SK-N-SH treated with all-trans-retinoic acid at 6 μM for 48 hours (cell line): ENCODE data around the gene SCIN.

Experiments
- ATAC-seq: fragments of 200-7000 bp; cut with Tn5 transposase; 3 replicates; pipeline ENCODE4 v1.9.1; 2020; ENCODE audit warnings: mild to moderate bottlenecking, moderate library complexity
- ARNTL ChIP-seq: fragments of 450-650 bp; formaldehyde crosslinking; IDR thresholded peaks from 2 replicates; pipeline ENCODE4 v1.5.0; 2020; ENCODE audit warnings: low read depth, mild to moderate bottlenecking, moderate library complexity, borderline replicate concordance
- BACH2 ChIP-seq: fragments of 250-450 bp; sonication (Bioruptor Pico); IDR thresholded peaks from 2 replicates; pipeline ENCODE4 v1.9.0; 2021; ENCODE audit warnings: mild to moderate bottlenecking, borderline replicate concordance
- CSRNP3 ChIP-seq: fragments of 250-450 bp; sonication (Bioruptor Pico); IDR thresholded peaks from 2 replicates; pipeline ENCODE4 v1.5.1; 2021; ENCODE audit warnings: mild to moderate bottlenecking, moderate library complexity
- ESRRG ChIP-seq: fragments of 250-450 bp; sonication (Bioruptor Pico); IDR thresholded peaks from 2 replicates; pipeline ENCODE4 v1.6.1; 2021; ENCODE audit warnings: mild to moderate bottlenecking
- ISL1 ChIP-seq: fragments of 250-450 bp; sonication (Bioruptor Pico); IDR thresholded peaks from 2 replicates; pipeline ENCODE4 v2.1.2; 2022; ENCODE audit warnings: mild to moderate bottlenecking, moderate library complexity
- OSR1 ChIP-seq: fragments of 250-450 bp; sonication (Bioruptor Pico); IDR thresholded peaks from 2 replicates; pipeline ENCODE4 v1.8.0; 2022; ENCODE audit warnings: moderate library complexity, mild to moderate bottlenecking, inconsistent platforms
- PATZ1 ChIP-seq: fragments of 250-450 bp; sonication (Bioruptor Pico); IDR thresholded peaks from 2 replicates; pipeline ENCODE4 v1.8.0; 2020; ENCODE audit warnings: mild to moderate bottlenecking, moderate library complexity, borderline replicate concordance
- PPARA ChIP-seq: fragments of 250-450 bp; sonication (Bioruptor Pico); IDR thresholded peaks from 2 replicates; pipeline ENCODE4 v1.5.0; 2020; ENCODE audit warnings: mild to moderate bottlenecking, borderline replicate concordance
- RARB ChIP-seq: fragments of 250-450 bp; sonication (Bioruptor Pico); IDR thresholded peaks from 2 replicates; pipeline ENCODE4 v1.8.0; 2021; ENCODE audit warnings: mild to moderate bottlenecking, moderate library complexity
- SNAI2 ChIP-seq: fragments of 250-450 bp; sonication (Bioruptor Pico); IDR thresholded peaks from 2 replicates; pipeline ENCODE4 v1.5.0; 2020; ENCODE audit warnings: mild to moderate bottlenecking, moderate library complexity
- TCF4 ChIP-seq: fragments of 250-450 bp; sonication (Bioruptor Pico); IDR thresholded peaks from 2 replicates; pipeline ENCODE4 v1.8.0; 2021; ENCODE audit warnings: mild to moderate bottlenecking, moderate library complexity, borderline replicate concordance
- TOX ChIP-seq: fragments of 250-450 bp; sonication (Bioruptor Pico); IDR thresholded peaks from 2 replicates; pipeline ENCODE4 v1.8.0; 2021; ENCODE audit warnings: mild to moderate bottlenecking, moderate library complexity, borderline replicate concordance
- TSHZ2 ChIP-seq: fragments of 250-450 bp; sonication (Bioruptor Pico); IDR thresholded peaks from 2 replicates; pipeline ENCODE4 v1.5.0; 2020; ENCODE audit warnings: mild to moderate bottlenecking, moderate library complexity
- ZC3H10 ChIP-seq: fragments of 250-450 bp; sonication (Bioruptor Pico); IDR thresholded peaks from 2 replicates; pipeline ENCODE4 v1.5.1; 2021; ENCODE audit warnings: mild to moderate bottlenecking, moderate library complexity
- ZFP3 ChIP-seq: fragments of 250-450 bp; sonication (Bioruptor Pico); IDR thresholded peaks from 2 replicates; pipeline ENCODE4 v1.5.0; 2020; ENCODE audit warnings: mild to moderate bottlenecking, moderate library complexity
- ZFP30 ChIP-seq: fragments of 450-650 bp; formaldehyde crosslinking; IDR thresholded peaks from 2 replicates; pipeline ENCODE4 v1.5.0; 2022; ENCODE audit warnings: mild to moderate bottlenecking, moderate library complexity
- ZNF565 ChIP-seq: fragments of 450-650 bp; formaldehyde crosslinking; conservative IDR thresholded peaks from 2 replicates; pipeline ENCODE4 v1.5.0; 2020; ENCODE audit warnings: low read depth, mild to moderate bottlenecking, moderate library complexity
- ZNF70 ChIP-seq: fragments of 450-650 bp; formaldehyde crosslinking; IDR thresholded peaks from 2 replicates; pipeline ENCODE4 v1.5.0; 2020; ENCODE audit warnings: mild to moderate bottlenecking, moderate library complexity
- TF ChIP-seq, protein P1 (sequence below): fragments of 250-450 bp; sonication (Bioruptor Pico); IDR thresholded peaks from 2 replicates; pipeline ENCODE4 v1.8.0; 2021; ENCODE audit warnings: low read depth, mild to moderate bottlenecking, moderate library complexity, borderline replicate concordance
- TF ChIP-seq, protein P2 (sequence below): fragments of 250-450 bp; sonication (Bioruptor Pico); IDR thresholded peaks from 2 replicates; pipeline ENCODE4 v1.5.1; 2020; ENCODE audit warnings: low read depth, mild to moderate bottlenecking, moderate library complexity

Gene SCIN

DNA sequence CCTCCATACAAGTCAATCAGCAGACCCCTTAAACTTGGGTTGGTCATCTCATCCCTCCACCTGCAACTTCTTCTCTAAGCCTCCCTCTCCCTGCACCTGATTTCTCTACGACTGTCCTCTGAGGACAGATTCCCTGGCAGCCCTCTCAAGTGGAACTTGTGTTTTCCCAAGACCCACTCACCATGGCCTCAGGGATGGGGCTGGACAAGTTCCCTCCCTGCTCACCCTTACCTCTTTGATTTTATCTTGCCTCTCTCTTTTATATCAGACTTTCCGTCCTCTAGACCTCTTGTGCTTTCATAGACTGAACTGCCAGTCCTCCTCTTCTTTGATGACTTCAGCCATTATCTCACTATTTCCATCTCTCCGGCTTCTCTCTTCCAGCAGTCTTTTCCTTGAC, 70.7 kb downstream of the SCIN start (continued):
- no peak for TF ChIP-seq TSHZ2
- no peak for TF ChIP-seq TOX (CRISPR knock-in tag)
- no peak for TF ChIP-seq ISL1 (CRISPR knock-in tag)
- no peak for TF ChIP-seq PPARA
- no peak for TF ChIP-seq ZNF70

DNA sequence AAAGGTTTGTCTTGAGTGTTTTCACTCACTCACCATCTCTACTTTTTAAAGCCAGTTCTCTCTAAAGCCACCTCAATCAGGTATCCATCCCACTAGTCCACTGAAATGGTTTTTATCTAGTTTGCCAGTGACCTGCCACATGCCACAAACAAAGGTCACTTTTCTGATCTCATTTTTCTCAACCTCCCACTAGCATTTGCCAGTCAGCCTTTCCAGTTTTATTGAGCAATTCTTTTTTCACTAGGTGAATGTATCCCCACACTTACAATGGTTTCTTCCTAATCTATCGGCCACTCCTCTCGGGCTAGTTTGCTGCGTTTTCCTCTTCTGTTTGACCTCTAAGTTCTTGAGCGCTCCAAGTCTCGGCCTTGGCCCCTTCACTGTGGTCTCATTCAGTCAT, 72.0 kb downstream of the SCIN start:
- no peak for ATAC-seq
- no peak for TF ChIP-seq ESRRG (CRISPR knock-in tag)
- no peak for TF ChIP-seq ISL1 (CRISPR knock-in tag)
- no peak for TF ChIP-seq ZC3H10
- TF ChIP-seq CSRNP3 (CRISPR knock-in tag): no peak
- no peak for TF ChIP-seq PPARA
- no peak for TF ChIP-seq TOX (CRISPR knock-in tag)
- TF ChIP-seq, protein P1, sequence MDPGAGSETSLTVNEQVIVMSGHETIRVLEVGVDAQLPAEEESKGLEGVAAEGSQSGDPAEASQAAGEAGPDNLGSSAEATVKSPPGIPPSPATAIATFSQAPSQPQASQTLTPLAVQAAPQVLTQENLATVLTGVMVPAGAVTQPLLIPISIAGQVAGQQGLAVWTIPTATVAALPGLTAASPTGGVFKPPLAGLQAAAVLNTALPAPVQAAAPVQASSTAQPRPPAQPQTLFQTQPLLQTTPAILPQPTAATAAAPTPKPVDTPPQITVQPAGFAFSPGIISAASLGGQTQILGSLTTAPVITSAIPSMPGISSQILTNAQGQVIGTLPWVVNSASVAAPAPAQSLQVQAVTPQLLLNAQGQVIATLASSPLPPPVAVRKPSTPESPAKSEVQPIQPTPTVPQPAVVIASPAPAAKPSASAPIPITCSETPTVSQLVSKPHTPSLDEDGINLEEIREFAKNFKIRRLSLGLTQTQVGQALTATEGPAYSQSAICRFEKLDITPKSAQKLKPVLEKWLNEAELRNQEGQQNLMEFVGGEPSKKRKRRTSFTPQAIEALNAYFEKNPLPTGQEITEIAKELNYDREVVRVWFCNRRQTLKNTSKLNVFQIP: no peak
- no peak for TF ChIP-seq ARNTL (CRISPR knock-in tag)
- no peak for TF ChIP-seq TCF4
- TF ChIP-seq OSR1 (CRISPR knock-in tag): no peak
- TF ChIP-seq ZFP3: no peak
- TF ChIP-seq TSHZ2: no peak
- TF ChIP-seq SNAI2 (CRISPR knock-in tag): no peak
- no peak for TF ChIP-seq ZFP30 (CRISPR knock-in tag)
- TF ChIP-seq ZNF565 (CRISPR knock-in tag): no peak
- TF ChIP-seq BACH2 (CRISPR knock-in tag): no peak
- TF ChIP-seq ZNF70: no peak
- TF ChIP-seq, protein P2, sequence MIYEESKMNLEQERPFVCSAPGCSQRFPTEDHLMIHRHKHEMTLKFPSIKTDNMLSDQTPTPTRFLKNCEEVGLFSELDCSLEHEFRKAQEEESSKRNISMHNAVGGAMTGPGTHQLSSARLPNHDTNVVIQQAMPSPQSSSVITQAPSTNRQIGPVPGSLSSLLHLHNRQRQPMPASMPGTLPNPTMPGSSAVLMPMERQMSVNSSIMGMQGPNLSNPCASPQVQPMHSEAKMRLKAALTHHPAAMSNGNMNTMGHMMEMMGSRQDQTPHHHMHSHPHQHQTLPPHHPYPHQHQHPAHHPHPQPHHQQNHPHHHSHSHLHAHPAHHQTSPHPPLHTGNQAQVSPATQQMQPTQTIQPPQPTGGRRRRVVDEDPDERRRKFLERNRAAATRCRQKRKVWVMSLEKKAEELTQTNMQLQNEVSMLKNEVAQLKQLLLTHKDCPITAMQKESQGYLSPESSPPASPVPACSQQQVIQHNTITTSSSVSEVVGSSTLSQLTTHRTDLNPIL (CRISPR knock-in tag): no peak
- TF ChIP-seq RARB (CRISPR knock-in tag): no peak
- TF ChIP-seq PATZ1: no peak
- TF ChIP-seq, all 23 proteins: peak for 0
